Kidney (tissue), 14 donors: ENCODE results near the gene CCNL1. TPM values are rescaled to one million over a fixed set of nuclear protein-coding genes. Genes with fewer than 3 reads are reported as not detected.
"Not testable (repeated sequence)": the region's sequence is repeated elsewhere in the genome, so short reads cannot be mapped to it uniquely, and the experiment has no call there.

Source experiments
- DNase-seq, 5 donors: peaks; one replicate each; pipeline ENCODE4 v3.0.0-alpha.2; 2013 to 2020
- FAIRE-seq: peaks from 2 replicates; lab custom pipeline; 2012; peaks lifted over from hg19 to GRCh38; lab: Jason Lieb, UNC
- H3K27ac ChIP-seq, 2 donors: one replicate each; pipeline ENCODE4 v1.7.0; 2013; ENCODE audit warnings: low read depth in 2 of 2, low read length in 2 of 2, inconsistent platforms in 1 of 2
- H3K27me3 ChIP-seq: one replicate; pipeline ENCODE4 v1.7.1; 2013; ENCODE audit warnings: low read length, inconsistent platforms; ENCODE audit not compliant: control insufficient read depth, insufficient read depth
- H3K36me3 ChIP-seq, 3 donors: one replicate each; pipeline versions ENCODE4 v1.7.0 to v1.7.1; 2013; ENCODE audit warnings: low read length in 3 of 3, control low read depth in 1 of 3, inconsistent platforms in 1 of 3; ENCODE audit not compliant: insufficient read depth in 3 of 3, control insufficient read depth in 2 of 3
- H3K4me1 ChIP-seq, 3 donors: one replicate each; pipeline versions ENCODE4 v1.7.0 to v1.7.1; 2013; ENCODE audit warnings: low read length in 3 of 3, inconsistent platforms in 1 of 3, low read depth in 1 of 3; ENCODE audit not compliant: control insufficient read depth in 2 of 3, insufficient read depth in 2 of 3
- H3K4me3 ChIP-seq, 3 donors: one replicate each; pipeline versions ENCODE4 v1.7.0 to v1.8.1; 2013; ENCODE audit warnings: low read length in 3 of 3, control low read depth in 1 of 3, inconsistent platforms in 1 of 3
- H3K9ac ChIP-seq, 3 donors: one replicate each; pipeline versions ENCODE4 v1.7.0 to v1.7.1; 2013; ENCODE audit warnings: low read length in 3 of 3, control low read depth in 1 of 3, inconsistent platforms in 1 of 3
- H3K9me3 ChIP-seq, 3 donors: one replicate each; pipeline versions ENCODE4 v1.7.0 to v1.7.1; 2013; ENCODE audit warnings: low read length in 3 of 3, control low read depth in 1 of 3, inconsistent platforms in 1 of 3; ENCODE audit not compliant: control insufficient read depth in 2 of 3, insufficient read depth in 1 of 3
- intact Hi-C: fragments of 100-400 bp; cut with DNase I; formaldehyde crosslinking; loops from one replicate; pipeline ENCODE4 v1.11.1; 2022
- polyA plus RNA-seq: library from polyadenylated mRNA; stranded (reverse); fragments of 350-450 nt; fragmentation: Illumina TruSeq; extraction: RNeasy Lipid Tissue Mini Kit (QIAGEN cat#74804); gene quantifications from one replicate; pipeline ENCODE4 v1.2.3, GENCODE V29; 2014; ENCODE audit warnings: low read depth, low replicate concordance; ENCODE audit not compliant: insufficient read depth
- total RNA-seq: library from RNA; stranded (reverse); fragmentation: NEBNext Ultra II Directional; extraction: Animal tissue kit (Norgen Biotek cat#: 25700); gene quantifications from one replicate; pipeline ENCODE4 v1.2.1, GENCODE V29; 2021
- TF ChIP-seq, protein P1 (sequence below): IDR thresholded peaks from 3 replicates; pipeline ENCODE4 v1.5.1; 2012; ENCODE audit warnings: mild to moderate bottlenecking, moderate library complexity, borderline replicate concordance; ENCODE audit not compliant: insufficient read depth; ENCODE audit errors: extremely low read depth
- donor health status: control.
- donor health status: control.
- donor health status: control.
- donor health status: control.
- donor health status: control.
- donor health status: DM: yes; HTN: yes; CAD: no.
- donor health status: Normal renal cell carcinoma (clear cell type).

The CCNL1 gene
- total and polyA plus RNA-seq, 2 donors from 2014 or later, result 41.7 to 104 TPM

DNA sequence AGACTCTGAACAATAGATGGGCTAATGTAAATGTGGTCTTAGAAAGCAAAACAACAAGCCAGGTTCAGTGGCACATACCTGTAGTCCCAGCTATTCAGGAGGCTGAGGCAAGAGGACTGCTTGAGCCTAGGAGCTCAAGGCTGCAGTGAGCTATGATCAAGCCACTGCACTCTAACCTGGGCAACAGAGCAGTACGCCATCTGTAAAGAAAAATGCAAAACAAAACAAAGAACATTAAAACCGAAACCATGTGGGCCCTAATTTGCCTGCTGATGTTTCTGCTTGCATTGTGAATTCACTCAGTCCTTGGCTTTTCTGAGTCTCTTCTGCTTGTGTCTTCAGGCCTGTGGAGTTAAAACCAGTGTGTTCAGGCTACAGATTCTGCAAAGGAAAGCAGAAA is 56.7 kb downstream of the CCNL1 start:
- intact Hi-C loops, result no loop called here
- DNase-seq, result no peak
- TF ChIP-seq, protein P1, sequence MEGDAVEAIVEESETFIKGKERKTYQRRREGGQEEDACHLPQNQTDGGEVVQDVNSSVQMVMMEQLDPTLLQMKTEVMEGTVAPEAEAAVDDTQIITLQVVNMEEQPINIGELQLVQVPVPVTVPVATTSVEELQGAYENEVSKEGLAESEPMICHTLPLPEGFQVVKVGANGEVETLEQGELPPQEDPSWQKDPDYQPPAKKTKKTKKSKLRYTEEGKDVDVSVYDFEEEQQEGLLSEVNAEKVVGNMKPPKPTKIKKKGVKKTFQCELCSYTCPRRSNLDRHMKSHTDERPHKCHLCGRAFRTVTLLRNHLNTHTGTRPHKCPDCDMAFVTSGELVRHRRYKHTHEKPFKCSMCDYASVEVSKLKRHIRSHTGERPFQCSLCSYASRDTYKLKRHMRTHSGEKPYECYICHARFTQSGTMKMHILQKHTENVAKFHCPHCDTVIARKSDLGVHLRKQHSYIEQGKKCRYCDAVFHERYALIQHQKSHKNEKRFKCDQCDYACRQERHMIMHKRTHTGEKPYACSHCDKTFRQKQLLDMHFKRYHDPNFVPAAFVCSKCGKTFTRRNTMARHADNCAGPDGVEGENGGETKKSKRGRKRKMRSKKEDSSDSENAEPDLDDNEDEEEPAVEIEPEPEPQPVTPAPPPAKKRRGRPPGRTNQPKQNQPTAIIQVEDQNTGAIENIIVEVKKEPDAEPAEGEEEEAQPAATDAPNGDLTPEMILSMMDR, result no peak
- Histone ChIP-seq H3K27ac (no peak overlapping the region), H3K9me3 (no peaks in the 10 kb centered on the region), H3K36me3 (no peaks in the 10 kb centered on the region), H3K27me3 (no peaks in the 10 kb centered on the region), H3K4me1 (no peaks in the 10 kb centered on the region), H3K4me3 (no peak overlapping the region), H3K9ac (no peak overlapping the region)
- no peak for FAIRE-seq

DNA sequence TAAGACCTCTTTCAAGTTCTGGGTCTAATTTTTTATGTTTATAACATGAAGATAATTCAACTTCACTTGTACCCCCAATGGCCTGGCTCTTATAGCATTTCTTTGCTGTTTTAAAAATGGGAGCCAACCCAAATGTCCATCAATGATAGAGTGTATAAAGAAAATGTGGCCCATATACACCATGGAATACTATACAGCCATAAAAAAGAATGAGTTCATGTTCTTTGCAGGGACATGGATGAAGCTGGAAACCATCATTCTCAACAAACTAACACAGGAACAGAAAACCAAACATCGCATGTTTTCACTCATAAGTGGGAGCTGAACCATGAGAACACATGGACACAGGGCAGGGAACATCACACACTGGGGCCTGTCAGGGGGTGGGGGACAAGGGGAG is 57.4 kb downstream of the CCNL1 start:
- H3K27me3 ChIP-seq, DNase-seq, H3K36me3 ChIP-seq, H3K9me3 ChIP-seq, intact Hi-C loops, H3K27ac ChIP-seq, H3K4me3 ChIP-seq, H3K4me1 ChIP-seq, H3K9ac ChIP-seq, FAIRE-seq: not testable (repeated sequence)

DNA sequence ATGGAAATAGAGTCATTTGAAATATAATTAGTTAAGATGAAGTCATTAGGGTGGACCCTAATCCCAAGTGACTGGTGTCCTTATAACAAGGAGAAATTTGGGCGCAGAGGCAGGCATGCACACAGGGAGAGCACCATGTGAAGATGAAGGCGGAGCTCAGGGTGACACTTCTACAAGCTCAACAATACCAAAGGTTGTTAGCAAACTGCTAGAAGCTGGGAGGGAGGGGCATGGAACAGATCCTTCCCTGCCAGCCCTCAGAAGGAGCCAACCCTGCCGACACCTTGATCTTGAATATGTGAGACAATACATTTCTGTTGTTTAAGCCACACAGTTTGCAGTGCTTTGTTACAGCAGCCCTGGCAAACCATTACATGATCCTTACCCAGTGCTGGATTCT is 57.8 kb downstream of the CCNL1 start:
- intact Hi-C loops, result no loop called here
- no peak for DNase-seq
- no peaks in the 10 kb centered on the region for H3K9me3 ChIP-seq
- no peak overlapping the region for H3K9ac ChIP-seq
- no peak overlapping the region for H3K4me3 ChIP-seq
- TF ChIP-seq, protein P1, result no peak
- no peak overlapping the region for H3K27ac ChIP-seq
- no peaks in the 10 kb centered on the region for H3K4me1 ChIP-seq
- no peaks in the 10 kb centered on the region for H3K36me3 ChIP-seq
- H3K27me3 ChIP-seq, result no peaks in the 10 kb centered on the region
- no peak for FAIRE-seq

DNA sequence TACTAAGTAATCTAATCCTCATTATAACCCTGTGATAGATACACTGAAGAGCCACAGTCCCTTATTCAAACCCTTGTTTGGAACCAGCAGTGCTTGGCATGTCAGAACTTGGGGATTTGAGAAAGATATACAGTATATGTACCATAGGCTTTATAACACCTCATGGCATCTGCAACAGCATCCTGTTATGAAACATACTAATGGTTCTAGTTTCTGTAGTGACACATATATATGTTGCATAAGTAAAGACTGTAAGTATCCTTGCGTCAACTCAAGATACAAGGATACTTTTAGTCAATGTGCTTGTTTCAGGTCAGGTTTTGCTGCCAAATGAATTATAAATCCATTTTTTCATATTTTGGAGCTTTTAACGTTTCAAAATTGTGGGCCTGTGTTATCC is 58.5 kb downstream of the CCNL1 start:
- TF ChIP-seq, protein P1, result no peak

More for the DNA sequence above, 58.5 kb downstream of the CCNL1 start:
- no peak overlapping the region for H3K4me3 ChIP-seq
- intact Hi-C loops, result no loop called here
- no peaks in the 10 kb centered on the region for H3K36me3 ChIP-seq
- no peaks in the 10 kb centered on the region for H3K4me1 ChIP-seq
- no peak for DNase-seq
- no peak overlapping the region for H3K9ac ChIP-seq
- H3K9me3 ChIP-seq, result no peaks in the 10 kb centered on the region
- no peak overlapping the region for H3K27ac ChIP-seq
- no peaks in the 10 kb centered on the region for H3K27me3 ChIP-seq
- no peak for FAIRE-seq
